Mononuclear cell (primary cell): ENCODE results near the gene IQCH. TPM values are rescaled to one million over a fixed set of nuclear protein-coding genes. Genes with fewer than 3 reads are reported as not detected.

Experiments used
- H3K27me3 ChIP-seq: 2 replicates; pipeline ENCODE4 v1.6.0; 2011; ENCODE audit warnings: low read length, control low read depth; ENCODE audit not compliant: insufficient read depth
- H3K4me1 ChIP-seq: 2 replicates; pipeline ENCODE4 v1.5.1; 2011; ENCODE audit warnings: mild to moderate bottlenecking, low read length, control low read depth; ENCODE audit not compliant: insufficient read depth
- H3K4me3 ChIP-seq: 2 replicates; pipeline ENCODE4 v1.5.1; 2011; ENCODE audit warnings: mild to moderate bottlenecking, low read length, moderate library complexity
- H3K9me3 ChIP-seq: 2 replicates; pipeline ENCODE4 v1.5.1; 2011; ENCODE audit warnings: low read depth, mild to moderate bottlenecking, control low read depth, low read length
- total RNA-seq: library from RNA; depleted of rRNA; stranded (reverse); fragments of >200 nt; gene quantifications from one replicate; pipeline ENCODE4 v1.2.3, GENCODE V29; 2012

Gene IQCH
- total RNA-seq, 1 donor = 0.42 TPM

- Histone ChIP-seq H3K4me3 (no peak overlapping the region), H3K27me3 (no peaks in the 10 kb centered on the region)
Observed at GRCh38 chr15:67533873-67534272, 279.3 kb downstream of the IQCH start.

GRCh38 chr15:67534360-67534759, 279.8 kb downstream of the IQCH start:
- Histone ChIP-seq H3K4me3 (no peak overlapping the region), H3K27me3 (no peaks in the 10 kb centered on the region), H3K4me1 (peaks cover 4% of the 10 kb centered on the region), H3K9me3 (no peaks in the 10 kb centered on the region)

More at GRCh38 chr15:67533873-67534272, 279.3 kb downstream of the IQCH start:
- Histone ChIP-seq H3K4me1 (no peaks in the 10 kb centered on the region), H3K9me3 (no peaks in the 10 kb centered on the region)

GRCh38 chr15:67537771-67538170, 283.2 kb downstream of the IQCH start:
- no peaks in the 10 kb centered on the region for H3K9me3 ChIP-seq
- H3K27me3 ChIP-seq = no peaks in the 10 kb centered on the region
- H3K4me3 ChIP-seq = no peak overlapping the region
- peaks cover 14% of the 10 kb centered on the region for H3K4me1 ChIP-seq

GRCh38 chr15:67542420-67543347, 288.1 kb downstream of the IQCH start, which contains the start of gene MAP2K5:
Gene MAP2K5, plus strand, starts transcription at chr15:67542703. Its CDS starts 633 bp downstream, at chr15:67543336.
- no peaks in the 10 kb centered on the region for H3K9me3 ChIP-seq
- H3K27me3 ChIP-seq = no peaks in the 10 kb centered on the region
- H3K4me1 ChIP-seq = peaks cover 27% of the 10 kb centered on the region
- peak within 1 kb of the TSS; percentile 99 for H3K4me3 ChIP-seq

- no peaks in the 10 kb centered on the region for H3K27me3 ChIP-seq
- H3K4me3 ChIP-seq = peak overlapping the region; percentile 99
- no peaks in the 10 kb centered on the region for H3K9me3 ChIP-seq
- H3K4me1 ChIP-seq = peaks cover 27% of the 10 kb centered on the region
Observed at GRCh38 chr15:67543348-67543718, 288.7 kb downstream of the IQCH start.

- no peaks in the 10 kb centered on the region for H3K27me3 ChIP-seq
Observed at GRCh38 chr15:67544475-67544874, 289.9 kb downstream of the IQCH start.

GRCh38 chr15:67545864-67546263, 291.3 kb downstream of the IQCH start:
- no peak overlapping the region for H3K4me3 ChIP-seq
- no peaks in the 10 kb centered on the region for H3K27me3 ChIP-seq
- peaks cover 17% of the 10 kb centered on the region for H3K4me1 ChIP-seq
- no peaks in the 10 kb centered on the region for H3K9me3 ChIP-seq

More at GRCh38 chr15:67544475-67544874, 289.9 kb downstream of the IQCH start:
- H3K4me3 ChIP-seq = no peak overlapping the region
- H3K9me3 ChIP-seq = no peaks in the 10 kb centered on the region
- H3K4me1 ChIP-seq = peaks cover 21% of the 10 kb centered on the region

- no peak overlapping the region for H3K4me3 ChIP-seq
- no peaks in the 10 kb centered on the region for H3K27me3 ChIP-seq
- peaks cover 13% of the 10 kb centered on the region for H3K4me1 ChIP-seq
- H3K9me3 ChIP-seq = no peaks in the 10 kb centered on the region
Observed at GRCh38 chr15:67547064-67547463, 292.5 kb downstream of the IQCH start.

GRCh38 chr15:67547836-67548235, 293.2 kb downstream of the IQCH start:
- Histone ChIP-seq H3K4me1 (peaks cover 12% of the 10 kb centered on the region), H3K9me3 (no peaks in the 10 kb centered on the region), H3K27me3 (no peaks in the 10 kb centered on the region), H3K4me3 (no peak overlapping the region)

- H3K4me3 ChIP-seq = no peak overlapping the region
- no peaks in the 10 kb centered on the region for H3K9me3 ChIP-seq
- H3K27me3 ChIP-seq = no peaks in the 10 kb centered on the region
- H3K4me1 ChIP-seq = peaks cover 7% of the 10 kb centered on the region
Observed at GRCh38 chr15:67548236-67548852, 293.8 kb downstream of the IQCH start.

- H3K4me1 ChIP-seq = no peaks in the 10 kb centered on the region
- no peak overlapping the region for H3K4me3 ChIP-seq
- H3K27me3 ChIP-seq = no peaks in the 10 kb centered on the region
- H3K9me3 ChIP-seq = no peaks in the 10 kb centered on the region
Observed at GRCh38 chr15:67548862-67549651, 294.5 kb downstream of the IQCH start.

GRCh38 chr15:67549736-67550135, 295.1 kb downstream of the IQCH start:
- Histone ChIP-seq H3K4me1 (no peaks in the 10 kb centered on the region), H3K9me3 (no peaks in the 10 kb centered on the region), H3K4me3 (no peak overlapping the region)

GRCh38 chr15:67550522-67550921, 295.9 kb downstream of the IQCH start:
- Histone ChIP-seq H3K9me3 (no peaks in the 10 kb centered on the region), H3K4me3 (no peak overlapping the region), H3K4me1 (no peaks in the 10 kb centered on the region), H3K27me3 (no peaks in the 10 kb centered on the region)

More at GRCh38 chr15:67549736-67550135, 295.1 kb downstream of the IQCH start:
- no peaks in the 10 kb centered on the region for H3K27me3 ChIP-seq

- no peaks in the 10 kb centered on the region for H3K27me3 ChIP-seq
- no peaks in the 10 kb centered on the region for H3K4me1 ChIP-seq
- H3K9me3 ChIP-seq = no peaks in the 10 kb centered on the region
- no peak overlapping the region for H3K4me3 ChIP-seq
Observed at GRCh38 chr15:67551207-67551743, 296.7 kb downstream of the IQCH start.
